WI38 (cell line): ENCODE measurements around the gene PARD3B.

ENCODE experiments used
- H3K4me3 ChIP-seq: 2 replicates; pipeline ENCODE4 v1.5.1; 2011; ENCODE audit warnings: low read depth, mild to moderate bottlenecking, control low read depth, low read length
- CTCF ChIP-seq: IDR thresholded peaks from 2 replicates; pipeline ENCODE4 v1.5.1; 2012; ENCODE audit warnings: low read depth, mild to moderate bottlenecking, control low read depth, low read length

Gene PARD3B

GRCh38 chr2:205637779-205638503 is 1092.7 kb downstream of the PARD3B start:
- H3K4me3 ChIP-seq: no peak overlapping the region
- TF ChIP-seq CTCF: no peak

- no peak overlapping the region for H3K4me3 ChIP-seq
- no peak for TF ChIP-seq CTCF
Observed at GRCh38 chr2:205640716-205641115, 1095.4 kb downstream of the PARD3B start.

GRCh38 chr2:205642599-205643356 is 1097.5 kb downstream of the PARD3B start:
- H3K4me3 ChIP-seq: no peak overlapping the region
- TF ChIP-seq CTCF: no peak

- TF ChIP-seq CTCF: no peak
- H3K4me3 ChIP-seq: no peak overlapping the region
Observed at GRCh38 chr2:205643391-205643885, 1098.2 kb downstream of the PARD3B start.

- H3K4me3 ChIP-seq: no peak overlapping the region
Observed at GRCh38 chr2:205644018-205644417, 1098.7 kb downstream of the PARD3B start.

GRCh38 chr2:205646680-205647079 is 1101.4 kb downstream of the PARD3B start:
- TF ChIP-seq CTCF: no peak
- no peak overlapping the region for H3K4me3 ChIP-seq

More at GRCh38 chr2:205644018-205644417, 1098.7 kb downstream of the PARD3B start:
- TF ChIP-seq CTCF: no peak

GRCh38 chr2:205650450-205650849 is 1105.2 kb downstream of the PARD3B start:
- H3K4me3 ChIP-seq: no peak overlapping the region

More at GRCh38 chr2:205650450-205650849, 1105.2 kb downstream of the PARD3B start:
- no peak for TF ChIP-seq CTCF
